Central memory CD8-positive, alpha-beta T cell (primary cell): ENCODE data around the gene PRDM8.
"Not testable (repeated sequence)": the region's sequence is repeated elsewhere in the genome, so short reads cannot be mapped to it uniquely, and the experiment has no call there.

Experiments used
- ATAC-seq: fragments of 150-1000 bp; cut with Tn5 transposase; replicated peaks from 2 replicates; pipeline ENCODE4 v1.10.0; 2022; ENCODE audit warnings: mild to moderate bottlenecking, moderate FRiP score, moderate number of reproducible peaks; ENCODE audit not compliant: poor library complexity, severe bottlenecking; ENCODE audit errors: extremely low read depth
- DNase-seq, 2 donors: peaks; one replicate each; pipeline ENCODE4 v3.0.0; 2021; ENCODE audit warnings: low spot score in 2 of 2
- H3K27ac Mint-ChIP-seq: one replicate; pipeline ENCODE4 v1.8.0; 2022; ENCODE audit warnings: low read depth, mild to moderate bottlenecking, moderate library complexity, mixed read lengths
- H3K27me3 Mint-ChIP-seq: one replicate; pipeline ENCODE4 v1.8.0; 2022; ENCODE audit warnings: mixed read lengths
- H3K36me3 Mint-ChIP-seq: one replicate; pipeline ENCODE4 v1.8.0; 2022; ENCODE audit warnings: mild to moderate bottlenecking, moderate library complexity, mixed read lengths; ENCODE audit not compliant: insufficient read depth
- H3K4me1 Mint-ChIP-seq: one replicate; pipeline ENCODE4 v1.8.0; 2022; ENCODE audit warnings: mixed read lengths
- H3K4me3 Mint-ChIP-seq: one replicate; pipeline ENCODE4 v1.8.0; 2022; ENCODE audit warnings: mild to moderate bottlenecking, moderate library complexity, mixed read lengths
- H3K9me3 Mint-ChIP-seq: one replicate; pipeline ENCODE4 v1.8.0; 2022; ENCODE audit warnings: mixed read lengths

Gene PRDM8

GRCh38 chr4:80172203-80172602 lies 25.1 kb upstream of the PRDM8 start:
- ATAC-seq (peak; percentile 34), DNase-seq (no peak)
- peaks cover 3% of the 10 kb centered on the region for H3K36me3 Mint-ChIP-seq
- peak overlapping the region; percentile 63 for H3K4me3 Mint-ChIP-seq
- no peaks in the 10 kb centered on the region for H3K9me3 Mint-ChIP-seq
- peak overlapping the region; percentile 88 for H3K27ac Mint-ChIP-seq
- H3K4me1 Mint-ChIP-seq = peaks cover 52% of the 10 kb centered on the region
- H3K27me3 Mint-ChIP-seq = no peaks in the 10 kb centered on the region

- Mint-ChIP-seq H3K27me3 (no peaks in the 10 kb centered on the region), H3K36me3 (peaks cover 3% of the 10 kb centered on the region), H3K4me3 (peak overlapping the region; percentile 49), H3K4me1 (peaks cover 52% of the 10 kb centered on the region), H3K9me3 (no peaks in the 10 kb centered on the region), H3K27ac (peak overlapping the region; percentile 88)
- peak in 1 of 2 donors; percentile 46 for DNase-seq
- peak; percentile 98 for ATAC-seq
These were observed 23.9 kb upstream of the PRDM8 start for GRCh38 chr4:80173401-80173800.

GRCh38 chr4:80173841-80174240 lies 23.5 kb upstream of the PRDM8 start:
- ATAC-seq = peak; percentile 5
- peak overlapping the region; percentile 88 for H3K27ac Mint-ChIP-seq
- no peaks in the 10 kb centered on the region for H3K9me3 Mint-ChIP-seq
- H3K36me3 Mint-ChIP-seq = peaks cover 3% of the 10 kb centered on the region
- H3K4me3 Mint-ChIP-seq = no peak overlapping the region
- H3K4me1 Mint-ChIP-seq = peaks cover 52% of the 10 kb centered on the region
- DNase-seq = no peak
- no peaks in the 10 kb centered on the region for H3K27me3 Mint-ChIP-seq

GRCh38 chr4:80177793-80178192 lies 19.5 kb upstream of the PRDM8 start:
- ATAC-seq, H3K9me3 Mint-ChIP-seq, DNase-seq, H3K4me3 Mint-ChIP-seq, H3K27ac Mint-ChIP-seq, H3K27me3 Mint-ChIP-seq, H3K36me3 Mint-ChIP-seq: not testable (repeated sequence)
- H3K4me1 Mint-ChIP-seq = peaks cover 55% of the 10 kb centered on the region

DNA sequence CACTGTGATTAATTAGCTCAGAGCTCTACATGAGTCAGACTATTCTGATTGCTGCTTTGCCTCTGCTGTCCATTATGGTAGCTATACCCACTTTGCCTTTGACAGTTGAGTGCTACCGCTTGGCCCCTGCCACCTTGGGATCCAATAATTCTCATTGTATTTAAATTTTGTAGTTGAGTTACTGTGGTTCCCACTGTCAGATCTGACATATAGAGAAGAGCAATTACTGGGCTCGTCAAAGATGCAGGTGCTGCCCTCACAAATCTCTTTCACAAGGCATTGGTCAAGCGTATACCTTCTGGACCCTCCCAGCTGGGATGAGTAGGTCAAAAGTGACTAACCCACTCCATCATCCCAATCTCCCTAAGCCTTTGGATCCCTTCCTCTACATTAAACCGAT lies 18.3 kb upstream of the PRDM8 start:
- Mint-ChIP-seq H3K27ac (no peak overlapping the region), H3K4me1 (peaks cover 50% of the 10 kb centered on the region), H3K27me3 (no peaks in the 10 kb centered on the region), H3K9me3 (no peaks in the 10 kb centered on the region), H3K36me3 (peaks cover 7% of the 10 kb centered on the region), H3K4me3 (no peak overlapping the region)
- ATAC-seq (no peak), DNase-seq (no peak)

GRCh38 chr4:80179637-80180161 lies 17.6 kb upstream of the PRDM8 start:
- ATAC-seq (no peak), DNase-seq (no peak)
- no peaks in the 10 kb centered on the region for H3K27me3 Mint-ChIP-seq
- no peak overlapping the region for H3K4me3 Mint-ChIP-seq
- H3K36me3 Mint-ChIP-seq = peaks cover 13% of the 10 kb centered on the region
- no peak overlapping the region for H3K27ac Mint-ChIP-seq
- H3K4me1 Mint-ChIP-seq = peaks cover 48% of the 10 kb centered on the region
- no peaks in the 10 kb centered on the region for H3K9me3 Mint-ChIP-seq

- Mint-ChIP-seq H3K4me3 (no peak overlapping the region), H3K27ac (no peak overlapping the region), H3K27me3 (no peaks in the 10 kb centered on the region)
These were observed 16.6 kb upstream of the PRDM8 start for GRCh38 chr4:80180743-80181142.

DNA sequence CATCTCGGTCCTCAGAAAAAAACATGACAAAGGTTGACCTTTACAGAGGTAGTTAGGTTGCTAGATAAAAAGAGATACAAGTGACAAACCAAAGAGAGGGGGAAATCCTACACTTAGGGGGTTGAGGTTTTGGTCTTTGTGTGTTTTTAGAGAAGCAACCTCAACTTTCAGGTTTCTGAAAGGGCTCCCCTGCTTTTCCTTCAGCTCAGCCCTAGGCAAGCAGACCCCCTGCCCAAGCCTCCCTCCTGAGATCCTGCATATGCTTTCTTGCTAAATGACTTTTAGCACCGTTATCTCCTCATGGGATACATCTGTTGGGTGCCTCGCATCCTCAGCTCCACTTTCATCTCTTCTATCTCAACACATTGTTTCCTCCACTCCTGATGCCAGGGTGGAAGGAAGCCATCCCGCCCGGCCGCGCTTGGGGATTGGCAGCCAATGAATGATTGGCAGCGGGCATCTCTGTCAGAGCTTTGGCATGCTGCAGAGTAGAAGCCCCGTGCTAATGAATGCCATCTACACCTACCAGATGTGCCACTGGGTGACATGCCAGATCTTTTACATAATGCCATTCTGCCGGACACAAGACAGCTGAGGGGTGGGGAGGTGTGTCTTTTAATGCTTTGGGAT lies 15.0 kb upstream of the PRDM8 start:
- H3K9me3 Mint-ChIP-seq = no peaks in the 10 kb centered on the region
- no peak for DNase-seq
- H3K36me3 Mint-ChIP-seq = peaks cover 18% of the 10 kb centered on the region
- H3K27me3 Mint-ChIP-seq = no peaks in the 10 kb centered on the region
- H3K4me3 Mint-ChIP-seq = peak overlapping the region; percentile 55
- H3K27ac Mint-ChIP-seq = peak overlapping the region; percentile 60
- peaks cover 54% of the 10 kb centered on the region for H3K4me1 Mint-ChIP-seq
- ATAC-seq = no peak

More at GRCh38 chr4:80180743-80181142, 16.6 kb upstream of the PRDM8 start:
- Mint-ChIP-seq H3K36me3 (peaks cover 18% of the 10 kb centered on the region), H3K4me1 (peaks cover 47% of the 10 kb centered on the region), H3K9me3 (no peaks in the 10 kb centered on the region)
- DNase-seq (no peak), ATAC-seq (no peak)

DNA sequence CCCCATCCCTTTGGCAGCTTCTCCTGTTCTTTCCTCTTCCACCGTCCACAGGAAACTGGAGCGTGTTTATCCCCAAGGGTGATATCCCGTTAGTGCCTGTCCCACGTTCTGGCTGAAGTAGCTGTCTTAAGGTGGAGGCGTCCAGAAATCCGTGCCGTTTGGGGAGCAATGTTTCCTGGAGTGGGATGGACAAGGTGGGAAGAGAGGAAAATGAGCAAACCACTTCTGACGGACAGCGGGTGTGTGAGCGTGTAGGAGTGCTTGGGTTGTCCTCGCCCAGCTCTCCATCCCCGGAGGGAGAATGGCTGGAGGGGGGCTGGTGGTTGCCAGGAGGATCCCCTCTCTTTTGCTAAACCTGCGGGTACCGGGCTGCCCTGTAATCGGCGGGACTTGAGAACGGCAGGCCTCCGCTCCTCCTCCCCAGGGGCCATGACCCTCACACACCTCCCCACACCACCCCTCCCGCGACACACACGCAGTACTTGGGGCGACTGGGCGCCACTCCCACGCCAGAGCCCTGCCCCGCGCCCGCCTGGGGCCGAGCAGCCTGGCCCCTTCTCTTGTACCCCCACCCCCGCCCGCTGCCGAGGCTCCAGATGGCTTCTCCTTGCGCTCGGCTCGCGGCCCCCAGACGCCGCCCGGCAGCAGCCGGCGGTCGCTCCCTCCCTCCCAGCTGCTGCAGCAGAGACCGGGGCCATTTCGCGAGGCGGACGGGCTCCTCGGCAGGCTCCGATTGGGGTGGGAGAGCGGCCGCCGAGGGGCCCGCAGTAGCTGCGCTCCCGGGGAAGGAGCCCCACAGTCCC lies 13.9 kb upstream of the PRDM8 start:
- H3K9me3 Mint-ChIP-seq = no peaks in the 10 kb centered on the region
- DNase-seq = peak in 1 of 2 donors; percentile 34
- H3K4me1 Mint-ChIP-seq = peaks cover 54% of the 10 kb centered on the region
- no peaks in the 10 kb centered on the region for H3K27me3 Mint-ChIP-seq
- peak; percentile 46 for ATAC-seq
- peak overlapping the region; percentile 95 for H3K4me3 Mint-ChIP-seq
- H3K36me3 Mint-ChIP-seq = peaks cover 18% of the 10 kb centered on the region
- peak overlapping the region; percentile 97 for H3K27ac Mint-ChIP-seq

DNA sequence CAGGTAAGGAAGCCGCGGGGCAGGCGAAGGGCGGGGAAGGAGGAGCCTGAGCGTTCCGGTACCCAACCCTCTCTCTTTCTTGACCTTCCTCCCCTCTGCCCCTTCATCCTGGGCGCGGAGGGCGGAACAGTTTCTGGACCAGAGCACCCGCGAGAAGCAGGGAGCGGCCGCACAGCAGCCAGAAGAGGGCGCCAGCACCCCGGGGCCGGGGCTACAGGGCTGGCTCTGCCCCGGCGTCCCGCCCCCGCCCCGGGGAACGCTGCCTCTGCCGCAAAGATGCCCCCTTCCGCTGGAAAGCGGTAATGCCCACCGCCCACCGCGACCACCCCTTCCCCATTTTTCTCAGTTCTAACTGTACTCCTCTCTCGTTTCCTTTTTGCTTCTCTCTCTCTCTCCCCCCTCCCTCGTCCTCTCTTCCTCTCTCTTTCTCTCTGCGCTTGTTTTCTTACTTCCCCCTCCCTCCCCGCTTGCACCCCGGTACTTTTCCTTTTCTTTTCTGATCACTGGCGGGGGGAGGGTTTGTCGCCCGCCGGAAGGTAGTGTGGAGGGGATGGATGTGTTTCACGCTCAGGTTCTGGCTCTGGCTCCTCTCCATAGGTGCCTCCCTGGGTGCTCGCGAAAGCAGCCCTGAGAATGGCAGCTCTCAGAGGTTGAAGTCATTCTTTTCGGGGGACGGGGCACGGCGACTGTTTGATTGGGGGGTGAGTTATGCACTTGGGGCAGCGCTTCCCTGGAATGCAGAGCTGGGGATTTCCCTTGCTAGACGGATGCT lies 13.1 kb upstream of the PRDM8 start:
- peaks cover 54% of the 10 kb centered on the region for H3K4me1 Mint-ChIP-seq
- H3K36me3 Mint-ChIP-seq = peaks cover 18% of the 10 kb centered on the region
- peak overlapping the region; percentile 95 for H3K4me3 Mint-ChIP-seq
- no peaks in the 10 kb centered on the region for H3K27me3 Mint-ChIP-seq
- peak overlapping the region; percentile 97 for H3K27ac Mint-ChIP-seq
- peak; percentile 85 to 94 for DNase-seq
- peak; percentile 91 for ATAC-seq
- no peaks in the 10 kb centered on the region for H3K9me3 Mint-ChIP-seq

- Mint-ChIP-seq H3K27me3 (no peaks in the 10 kb centered on the region), H3K27ac (peak overlapping the region; percentile 97), H3K9me3 (no peaks in the 10 kb centered on the region), H3K4me3 (peak overlapping the region; percentile 95), H3K36me3 (peaks cover 18% of the 10 kb centered on the region), H3K4me1 (peaks cover 54% of the 10 kb centered on the region)
- DNase-seq (no peak), ATAC-seq (no peak)
These were observed 12.2 kb upstream of the PRDM8 start for GRCh38 chr4:80184825-80185756.
